Activated CD4-positive, CD25-positive, alpha-beta regulatory T cell (primary cell): ENCODE data around the gene HCFC1.
A peak's percentile ranks its signal among the peaks of the same experiment; 100 is the strongest.

Source experiments
- DNase-seq, 4 experiments: peaks; one replicate each; lab custom pipeline; 2025; lab: John Stamatoyannopoulos, UW

The HCFC1 gene

GRCh38 chrX:153924149-153924861 is 47.3 kb downstream of the HCFC1 start:
- peak in 1 of 4 experiments; percentile 10 for DNase-seq

DNA sequence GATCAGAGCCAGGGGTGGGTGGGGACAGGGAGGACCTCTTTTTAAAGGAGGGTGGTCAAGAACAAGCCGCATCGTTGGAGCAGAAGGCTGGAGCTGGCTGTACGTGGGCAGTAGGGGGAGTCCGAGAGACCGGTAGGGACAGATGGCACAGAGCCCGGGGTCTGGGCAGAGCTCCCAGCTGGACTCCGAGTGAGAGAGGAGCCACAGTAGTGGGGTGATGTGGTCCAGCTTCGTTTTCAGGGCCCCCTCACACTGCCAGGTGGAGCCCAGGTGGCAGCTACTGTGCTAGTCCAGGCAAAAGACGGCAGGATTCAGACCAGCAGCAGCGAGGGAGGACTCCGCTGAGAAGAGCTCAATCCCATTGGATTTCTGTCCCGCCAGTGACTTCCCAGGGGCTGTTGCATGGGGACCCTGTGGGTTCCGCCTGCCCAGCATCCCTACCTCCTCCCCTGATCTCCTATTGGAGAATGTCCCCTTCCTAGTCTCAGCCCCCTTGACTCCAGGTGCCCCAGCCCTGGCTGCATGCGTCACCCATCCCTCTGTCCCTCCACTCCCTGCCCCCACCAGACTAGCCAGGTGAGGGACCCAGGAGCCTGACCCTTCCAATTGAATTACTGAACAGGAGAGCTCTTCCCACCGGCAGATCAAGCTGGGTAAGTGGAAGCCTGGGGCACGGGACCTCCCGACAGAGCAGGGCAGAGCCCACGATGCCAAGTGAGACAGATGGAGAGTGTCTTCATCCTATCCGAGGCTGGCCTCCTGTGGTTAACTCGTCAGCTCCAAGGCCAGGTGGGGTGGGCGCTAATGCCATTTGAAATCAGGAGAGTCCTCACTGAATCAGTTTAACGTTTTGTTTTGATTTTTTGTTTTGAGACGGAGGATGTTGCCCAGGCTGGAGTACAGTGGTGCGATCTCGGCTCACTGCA is 48.4 kb downstream of the HCFC1 start:
- no peak for DNase-seq

GRCh38 chrX:153921511-153922446 is 49.8 kb downstream of the HCFC1 start:
- DNase-seq: no peak

DNA sequence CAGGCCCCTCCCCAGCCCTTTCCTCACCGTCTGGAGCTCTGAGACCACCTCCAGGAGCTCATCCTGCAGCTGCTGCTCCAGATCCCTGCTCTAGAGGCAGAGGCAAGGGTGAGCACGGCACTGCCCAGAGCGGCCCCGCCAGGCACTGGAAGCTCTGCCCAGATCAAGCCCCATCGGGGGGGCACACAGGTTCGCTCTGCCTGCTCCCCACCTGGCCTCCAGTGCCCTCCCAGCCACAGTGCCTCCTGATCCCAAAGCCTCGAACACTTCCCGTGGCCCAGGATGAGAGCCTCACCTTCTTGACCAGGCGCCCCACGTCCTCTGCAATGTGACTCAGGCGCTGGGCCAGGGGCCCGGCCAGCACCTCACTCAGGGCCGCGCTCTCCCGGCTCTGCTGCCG is 50.5 kb downstream of the HCFC1 start:
- no peak for DNase-seq

DNA sequence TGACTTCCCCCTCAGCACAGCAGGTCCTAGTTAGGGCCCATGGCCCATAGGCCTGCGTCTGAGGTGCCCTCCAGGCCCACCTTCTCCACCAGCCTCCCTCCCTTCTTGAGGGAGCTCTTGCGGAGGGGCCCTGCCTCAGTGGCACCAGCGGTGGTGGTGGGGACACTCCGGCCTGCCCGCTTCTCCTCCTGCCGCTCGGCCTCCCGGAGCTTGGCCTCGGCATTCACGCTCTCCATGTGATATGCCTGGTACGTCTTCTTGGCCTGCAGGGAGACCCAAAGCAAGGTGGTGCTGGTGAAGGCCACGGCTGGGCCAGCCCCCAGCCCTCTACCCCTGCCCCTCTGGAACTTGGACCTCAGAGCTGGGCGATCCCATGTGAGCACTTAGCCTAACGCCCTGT is 51.1 kb downstream of the HCFC1 start:
- no peak for DNase-seq

DNA sequence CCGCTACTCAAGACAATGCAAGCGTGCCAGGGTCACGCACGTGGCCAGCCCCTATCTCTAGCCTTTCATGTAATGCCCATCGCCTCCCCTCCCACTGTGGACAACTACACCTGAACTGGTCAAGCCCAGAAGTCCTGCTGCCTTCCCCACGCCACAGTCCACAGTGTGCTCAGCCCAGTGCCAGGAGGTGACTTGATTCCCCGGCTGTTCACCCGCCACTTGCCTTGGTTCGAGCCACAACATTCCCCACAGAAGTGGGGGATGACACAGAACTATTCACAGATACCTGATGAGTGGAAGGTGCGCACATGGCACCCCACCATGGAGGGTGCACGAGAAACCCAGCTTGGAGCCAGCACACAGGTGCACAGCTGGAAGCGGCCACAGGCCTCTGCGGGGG is 52.3 kb downstream of the HCFC1 start:
- DNase-seq: no peak

GRCh38 chrX:153917869-153918268 is 53.7 kb downstream of the HCFC1 start:
- DNase-seq: no peak

- no peak for DNase-seq
These were observed 57.9 kb downstream of the HCFC1 start for GRCh38 chrX:153913701-153914100.

DNA sequence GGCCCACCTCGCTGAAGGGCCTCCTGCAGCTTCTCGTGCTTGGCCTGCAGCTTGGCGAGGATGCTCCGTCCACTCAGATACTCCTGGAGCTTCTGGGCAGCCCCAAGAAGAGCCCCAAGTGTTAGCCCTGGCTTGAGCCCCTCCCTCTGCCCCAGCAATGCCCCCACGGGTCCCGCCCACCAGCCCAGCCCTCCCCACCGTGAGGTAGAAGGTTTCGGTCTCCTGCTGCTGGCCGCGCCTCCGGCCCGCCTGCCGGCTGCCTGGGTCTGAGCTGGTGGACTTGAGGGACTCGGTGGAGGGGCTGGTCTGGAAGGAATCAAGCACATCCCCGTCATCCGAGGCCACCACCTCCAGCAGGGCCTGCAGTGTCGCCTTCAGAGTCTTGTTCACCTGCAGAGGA is 58.4 kb downstream of the HCFC1 start:
- no peak for DNase-seq

- DNase-seq: no peak
These were observed 59.8 kb downstream of the HCFC1 start for GRCh38 chrX:153911798-153912197.

DNA sequence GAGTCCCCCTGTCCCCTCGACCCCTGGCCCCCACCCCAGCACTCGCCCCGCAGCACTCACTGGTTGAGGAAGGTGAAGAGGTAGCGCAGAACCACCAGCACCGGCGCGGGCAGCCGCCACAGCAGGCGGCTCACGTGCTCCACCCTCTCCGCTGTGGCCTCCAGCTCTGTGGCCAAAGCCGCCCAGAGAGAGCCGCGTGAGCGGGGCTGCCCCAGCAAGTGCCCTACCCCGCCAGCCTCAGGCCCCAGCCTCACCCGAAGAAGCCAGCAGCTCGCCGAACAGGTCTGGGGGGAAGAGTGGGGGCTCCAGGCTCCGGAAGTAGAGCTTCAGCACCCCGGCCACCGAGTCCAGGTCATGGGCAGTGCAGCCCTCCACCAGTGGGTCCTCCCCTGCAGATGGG is 61.2 kb downstream of the HCFC1 start:
- DNase-seq: no peak

DNA sequence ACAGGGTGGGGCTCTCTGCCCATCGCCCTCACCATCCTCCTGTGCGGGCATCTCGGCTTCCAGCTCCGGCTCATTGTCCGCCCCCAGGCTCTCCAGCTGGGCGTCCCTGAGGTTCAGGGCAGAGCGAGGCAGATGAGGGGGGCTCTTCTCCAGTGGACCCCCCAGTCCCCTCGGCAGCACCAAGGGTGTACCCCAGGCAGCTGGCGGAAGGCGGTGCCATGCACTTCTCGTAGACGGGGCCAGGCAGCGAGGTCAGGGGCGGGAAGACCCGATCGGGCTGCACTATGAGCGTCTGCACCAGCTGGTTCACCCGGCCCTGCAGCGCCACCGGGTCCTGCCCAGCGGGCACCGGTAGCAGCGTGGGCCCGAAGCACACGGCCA is 61.6 kb downstream of the HCFC1 start:
- no peak for DNase-seq

DNA sequence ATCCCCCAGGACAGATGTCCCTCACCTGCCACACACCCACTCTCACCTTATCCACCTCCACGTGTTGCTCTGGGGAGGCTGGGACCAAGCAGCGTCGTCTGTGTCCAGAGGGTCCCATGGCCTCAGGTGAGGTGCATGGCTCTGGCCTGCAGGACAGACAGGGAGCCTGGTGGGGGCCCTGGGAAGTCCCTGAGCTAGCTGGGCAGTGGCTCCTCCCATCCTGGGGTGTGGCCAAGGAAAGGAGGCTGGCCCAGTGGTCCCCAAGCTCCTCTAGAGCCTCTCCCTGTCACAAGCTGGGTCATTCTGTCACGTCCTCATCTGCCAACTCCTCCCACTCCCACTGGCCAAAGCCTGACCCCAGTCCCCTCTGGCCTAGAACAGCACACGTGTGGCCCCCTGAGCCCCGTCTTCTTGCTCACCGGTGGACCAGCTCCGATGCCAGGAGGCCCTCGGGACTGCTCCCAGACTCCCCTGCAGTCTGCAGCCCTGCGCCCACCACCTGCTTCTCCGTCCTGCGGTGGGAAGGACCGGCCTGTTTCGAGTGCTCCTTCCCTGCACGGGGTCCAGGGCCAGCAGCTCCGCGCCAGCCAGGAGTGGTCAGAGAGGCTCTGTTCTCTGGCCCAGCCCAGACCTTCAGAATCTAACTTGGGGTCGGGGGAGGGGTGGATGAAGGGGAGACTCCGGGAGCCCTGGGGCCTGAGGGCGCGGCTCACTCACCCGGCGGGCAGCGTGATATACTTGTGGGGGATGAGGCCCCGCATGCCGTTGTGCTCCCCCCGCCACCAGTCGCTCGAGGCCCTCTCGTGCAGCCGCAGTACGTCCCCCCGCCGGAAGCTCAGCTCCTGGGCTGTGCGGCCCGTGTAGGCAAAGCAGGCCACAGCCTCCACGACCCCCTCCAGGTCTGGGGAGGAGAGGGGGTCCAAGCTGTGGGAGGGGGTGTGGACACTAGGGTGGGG is 62.3 kb downstream of the HCFC1 start:
- DNase-seq: no peak

DNA sequence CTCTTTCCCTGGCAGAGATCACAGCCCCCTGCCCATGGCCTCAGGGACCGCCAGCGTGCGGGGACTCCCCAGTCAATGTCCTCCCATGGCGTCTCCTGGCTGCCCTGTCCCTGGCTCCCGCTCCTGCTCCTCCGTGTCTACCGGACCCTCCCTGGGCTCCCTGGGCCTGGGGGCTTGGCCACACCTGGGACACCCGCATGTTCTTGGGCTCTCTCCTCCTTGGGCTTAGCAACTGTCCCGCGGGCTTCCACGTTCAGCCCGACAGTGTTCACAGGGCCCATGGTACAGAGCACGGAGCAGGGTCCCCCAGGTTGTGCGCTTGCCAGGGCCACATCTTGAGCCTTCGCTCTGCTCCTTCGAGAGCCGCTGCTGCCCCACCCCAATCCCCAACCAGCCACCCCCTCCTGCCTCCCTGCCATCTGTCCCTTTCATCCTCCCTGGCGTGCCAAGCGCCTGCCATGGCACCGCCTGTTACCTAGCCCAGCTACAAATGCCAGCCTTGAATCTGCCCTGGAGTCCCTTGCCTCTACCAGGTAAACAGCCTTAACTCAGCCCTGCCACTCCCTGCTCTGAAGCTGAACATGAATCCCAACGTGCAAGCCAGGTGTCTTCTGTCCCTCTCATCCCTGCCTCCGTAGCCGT is 63.3 kb downstream of the HCFC1 start:
- DNase-seq: no peak

GRCh38 chrX:153907456-153907855 is 64.2 kb downstream of the HCFC1 start:
- no peak for DNase-seq

DNA sequence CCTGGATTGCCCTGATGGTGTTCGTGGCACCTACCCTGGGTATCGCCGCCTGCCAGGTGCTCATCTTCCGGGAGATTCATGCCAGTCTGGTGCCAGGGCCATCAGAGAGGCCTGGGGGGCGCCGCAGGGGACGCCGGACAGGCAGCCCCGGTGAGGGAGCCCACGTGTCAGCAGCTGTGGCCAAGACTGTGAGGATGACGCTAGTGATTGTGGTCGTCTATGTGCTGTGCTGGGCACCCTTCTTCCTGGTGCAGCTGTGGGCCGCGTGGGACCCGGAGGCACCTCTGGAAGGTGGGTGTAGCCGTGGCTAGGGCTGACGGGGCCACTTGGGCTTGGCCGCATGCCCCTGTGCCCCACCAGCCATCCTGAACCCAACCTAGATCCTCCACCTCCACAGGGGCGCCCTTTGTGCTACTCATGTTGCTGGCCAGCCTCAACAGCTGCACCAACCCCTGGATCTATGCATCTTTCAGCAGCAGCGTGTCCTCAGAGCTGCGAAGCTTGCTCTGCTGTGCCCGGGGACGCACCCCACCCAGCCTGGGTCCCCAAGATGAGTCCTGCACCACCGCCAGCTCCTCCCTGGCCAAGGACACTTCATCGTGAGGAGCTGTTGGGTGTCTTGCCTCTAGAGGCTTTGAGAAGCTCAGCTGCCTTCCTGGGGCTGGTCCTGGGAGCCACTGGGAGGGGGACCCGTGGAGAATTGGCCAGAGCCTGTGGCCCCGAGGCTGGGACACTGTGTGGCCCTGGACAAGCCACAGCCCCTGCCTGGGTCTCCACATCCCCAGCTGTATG is 65.3 kb downstream of the HCFC1 start:
- DNase-seq: no peak

- DNase-seq: no peak
These were observed 66.0 kb downstream of the HCFC1 start for GRCh38 chrX:153905481-153906095.

GRCh38 chrX:153903991-153904957 is 67.3 kb downstream of the HCFC1 start, which contains the start of gene AVPR2:
Gene AVPR2 (plus strand): TSS chrX:153904673. CDS start chrX:153905146, 473 bp downstream.
- DNase-seq: no peak
